Globus pallidus (tissue), 1 donor: Measurements from ENCODE around the gene DAAM1.

Experiments used
- DNase-seq: peaks from one replicate; pipeline ENCODE4 v3.0.0-alpha.2; 2015; ENCODE audit warnings: low spot score

DAAM1 gene

DNA sequence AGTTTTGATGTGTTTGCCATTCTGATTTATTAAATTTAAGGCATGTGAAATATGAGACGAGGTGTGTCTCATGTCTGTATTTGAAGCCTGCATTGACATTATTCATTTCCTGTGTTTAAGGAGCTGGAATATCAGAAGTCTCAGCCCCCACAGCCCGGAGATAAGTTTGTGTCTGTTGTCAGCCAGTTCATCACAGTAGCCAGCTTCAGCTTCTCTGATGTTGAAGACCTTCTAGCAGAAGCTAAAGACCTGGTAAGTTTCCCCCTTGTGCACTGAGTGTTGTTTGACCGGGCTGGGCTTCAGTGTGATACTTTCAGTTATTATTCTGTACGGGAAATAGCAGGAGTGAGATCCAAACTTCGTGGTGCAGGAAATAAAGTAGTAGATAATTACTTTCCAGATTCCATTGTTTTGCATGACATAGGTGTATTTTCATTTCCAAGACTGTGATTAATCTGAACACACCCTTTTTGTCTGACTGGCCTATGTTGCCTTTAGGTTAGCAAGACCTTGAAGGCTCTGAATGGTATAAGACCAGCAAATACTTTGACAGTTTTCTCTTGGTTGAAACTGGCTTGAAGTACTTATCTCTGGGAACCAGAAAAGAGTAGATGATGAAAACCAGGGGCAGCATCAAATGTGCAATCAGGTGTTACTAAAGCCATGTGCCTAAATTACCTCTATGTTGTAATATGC is 175.2 kb downstream of the DAAM1 start:
- DNase-seq, result no peak

- no peak for DNase-seq
Observed at GRCh38 chr14:59370158-59370742, 181.8 kb downstream of the DAAM1 start.

- no peak for DNase-seq
Observed at GRCh38 chr14:59371771-59372170, 183.3 kb downstream of the DAAM1 start.

GRCh38 chr14:59374048-59374447 is 185.6 kb downstream of the DAAM1 start:
- DNase-seq, result no peak

- no peak for DNase-seq
Observed at GRCh38 chr14:59376686-59377085, 188.2 kb downstream of the DAAM1 start.

DNA sequence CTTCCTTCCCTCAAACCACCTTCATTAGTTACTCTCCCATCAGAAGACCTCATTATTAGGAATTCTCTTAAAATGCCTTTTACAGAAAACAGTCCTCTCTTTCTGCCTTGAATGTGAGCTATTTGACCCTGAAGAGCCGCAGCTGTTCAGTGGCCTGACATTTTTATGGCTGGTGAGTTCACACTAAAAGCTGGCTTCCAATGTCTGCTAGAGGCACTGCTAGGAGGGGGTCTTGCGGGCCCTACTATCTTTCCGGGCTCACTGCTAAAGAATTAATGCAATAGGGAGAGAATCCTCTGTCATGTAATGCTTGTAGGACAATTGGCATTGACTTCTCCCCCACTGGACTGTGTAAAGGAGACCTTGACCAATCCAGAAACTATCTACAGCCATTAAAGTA is 189.0 kb downstream of the DAAM1 start:
- DNase-seq, result no peak

- no peak for DNase-seq
Observed at GRCh38 chr14:59377991-59378601, 189.6 kb downstream of the DAAM1 start.

GRCh38 chr14:59389936-59390335 is 201.5 kb downstream of the DAAM1 start:
- no peak for DNase-seq

- no peak for DNase-seq
Observed at GRCh38 chr14:59391388-59391787, 202.9 kb downstream of the DAAM1 start.

GRCh38 chr14:59394268-59394667 is 205.8 kb downstream of the DAAM1 start:
- no peak for DNase-seq

GRCh38 chr14:59395672-59396071 is 207.2 kb downstream of the DAAM1 start:
- DNase-seq, result no peak

DNA sequence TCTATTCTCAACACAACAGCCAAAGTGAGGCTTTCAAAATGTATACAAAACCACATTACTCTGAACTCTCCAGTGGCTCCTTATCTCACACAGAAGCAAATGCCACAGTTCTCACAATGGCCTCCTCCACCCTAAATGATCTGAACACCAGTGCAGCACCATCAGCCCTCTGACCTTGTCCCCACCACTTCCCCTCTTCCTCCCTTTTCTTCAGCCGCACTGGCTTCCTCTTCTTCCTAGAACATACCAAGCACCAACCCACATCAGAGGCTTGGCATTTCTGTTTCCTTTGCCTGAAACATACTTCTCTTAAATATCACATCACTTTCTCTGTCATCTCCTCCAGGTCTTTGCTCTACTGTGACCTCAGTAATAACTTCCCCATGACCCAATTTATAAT is 210.4 kb downstream of the DAAM1 start:
- no peak for DNase-seq

DNA sequence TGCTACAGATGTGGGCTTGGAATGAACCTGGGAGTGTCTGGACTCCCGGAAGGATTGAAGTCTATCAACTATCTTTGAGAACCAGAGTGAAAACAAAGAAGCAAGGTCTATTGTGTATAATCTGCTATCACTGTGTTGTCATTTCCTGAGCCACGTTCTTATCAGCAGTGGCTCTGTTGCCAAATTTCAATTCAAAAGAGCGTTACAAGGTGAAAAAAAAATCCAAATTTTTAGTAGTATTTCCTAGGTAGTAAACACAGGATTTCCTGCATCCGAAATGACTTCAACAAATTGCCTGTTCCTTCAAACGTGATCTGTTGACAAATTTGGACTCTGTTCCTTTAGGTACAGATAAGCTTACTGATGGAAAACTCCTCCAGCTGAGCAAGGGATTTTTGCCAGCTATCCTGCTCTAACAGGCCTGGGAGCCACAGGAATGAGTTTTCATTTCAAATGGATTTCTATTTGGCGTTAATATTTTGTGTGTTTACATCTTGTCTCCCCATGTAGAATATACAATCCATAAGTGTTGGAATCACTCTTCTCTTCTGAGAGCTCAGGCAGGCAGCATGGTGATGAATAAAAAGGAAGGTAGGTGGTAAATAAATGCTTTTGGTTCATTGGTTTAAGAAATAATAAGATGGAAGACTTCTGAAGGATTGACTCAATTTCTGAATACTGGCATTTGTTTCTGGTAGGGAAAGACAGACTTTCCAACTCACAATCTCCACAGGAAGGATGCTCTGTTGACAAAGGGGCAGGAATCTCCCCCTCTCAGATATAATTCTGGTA is 218.2 kb downstream of the DAAM1 start:
- no peak for DNase-seq

DNA sequence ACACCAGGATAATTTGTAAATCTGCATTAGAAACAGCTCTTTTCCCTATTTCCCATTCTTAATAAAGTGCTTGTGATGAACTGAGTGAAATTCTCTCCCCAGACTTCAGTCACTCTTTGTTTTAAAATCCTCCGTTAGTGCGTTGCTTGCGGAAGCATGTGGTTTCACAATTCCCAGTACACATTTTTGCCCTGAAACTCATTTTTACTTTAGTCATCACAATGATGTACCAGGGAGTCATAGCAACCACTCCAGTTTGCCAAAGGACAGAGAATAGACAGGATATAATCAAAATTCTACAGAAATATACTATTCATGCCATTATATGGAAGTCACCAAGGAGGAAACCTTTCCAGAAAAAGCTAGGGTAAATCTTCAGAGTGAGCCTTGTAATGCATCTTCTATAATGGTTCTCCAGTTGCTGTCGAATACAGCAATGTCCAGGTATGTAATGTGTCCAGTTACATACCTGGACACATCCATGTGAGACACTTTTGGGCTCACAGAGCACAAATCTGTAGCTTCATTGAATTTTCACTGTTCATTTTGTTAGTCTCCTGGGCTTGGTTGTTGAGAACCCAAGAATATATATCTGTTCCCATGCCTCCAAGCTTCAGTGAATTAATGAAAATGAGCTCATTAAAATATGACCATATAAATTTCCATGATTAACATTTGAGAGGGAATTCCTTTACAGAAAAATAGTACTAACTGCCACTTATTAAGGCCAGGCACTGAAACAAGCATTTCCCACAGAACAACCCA is 219.0 kb downstream of the DAAM1 start:
- no peak for DNase-seq

DNA sequence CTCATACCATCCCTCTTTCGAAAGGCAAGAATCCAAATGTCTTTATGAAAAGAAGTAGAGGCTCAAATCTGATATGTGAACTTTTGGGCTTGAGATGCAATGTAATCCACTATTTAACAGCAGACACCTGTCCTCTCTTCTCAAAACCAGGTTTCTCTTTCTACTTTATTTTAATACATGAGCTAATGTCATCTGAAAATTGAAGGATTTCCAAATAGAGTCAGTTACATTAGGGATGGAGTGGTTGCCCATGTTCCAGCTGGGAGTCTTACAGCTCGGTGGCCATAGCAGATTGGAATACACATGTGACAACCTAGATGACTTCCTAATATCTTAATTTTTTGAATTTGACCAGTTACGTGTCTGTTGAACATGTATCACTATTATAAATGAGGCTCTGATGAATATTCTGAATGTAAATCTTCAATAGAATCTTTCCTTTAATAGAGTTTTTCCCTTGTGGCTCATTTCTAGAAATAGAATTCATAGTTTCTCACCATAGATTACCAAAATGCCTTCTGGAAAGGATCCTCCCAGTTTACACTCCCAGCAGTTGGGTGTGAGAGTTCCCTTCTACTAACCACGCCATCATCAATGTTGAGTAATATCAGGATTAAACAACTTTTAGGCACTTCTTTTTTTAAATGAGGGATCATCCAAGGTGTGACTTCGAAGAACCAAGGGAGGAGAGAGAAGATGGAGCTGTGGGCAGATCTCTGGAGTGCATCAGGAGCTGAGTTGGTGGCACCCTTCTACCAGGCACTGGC is 227.6 kb downstream of the DAAM1 start:
- no peak for DNase-seq

DNA sequence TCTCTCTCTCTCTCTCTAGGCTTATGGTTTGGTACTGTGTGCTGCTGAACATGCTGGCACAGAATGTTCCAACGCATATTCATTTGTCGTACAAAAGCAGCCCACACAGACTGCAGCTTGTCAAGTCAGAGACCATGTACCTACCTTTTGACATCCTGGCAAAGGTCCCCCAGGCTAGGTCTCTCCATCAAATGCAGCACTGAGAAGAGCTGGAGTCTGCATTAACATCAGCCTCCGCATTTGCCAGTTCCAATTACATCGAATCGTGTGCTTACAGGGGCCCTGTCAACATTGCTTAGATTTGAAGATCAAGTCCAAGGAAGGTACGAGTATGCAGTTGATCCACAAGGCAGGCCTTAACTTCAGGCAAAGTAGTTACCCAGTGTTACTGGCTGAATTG is 228.8 kb downstream of the DAAM1 start:
- DNase-seq, result no peak

DNA sequence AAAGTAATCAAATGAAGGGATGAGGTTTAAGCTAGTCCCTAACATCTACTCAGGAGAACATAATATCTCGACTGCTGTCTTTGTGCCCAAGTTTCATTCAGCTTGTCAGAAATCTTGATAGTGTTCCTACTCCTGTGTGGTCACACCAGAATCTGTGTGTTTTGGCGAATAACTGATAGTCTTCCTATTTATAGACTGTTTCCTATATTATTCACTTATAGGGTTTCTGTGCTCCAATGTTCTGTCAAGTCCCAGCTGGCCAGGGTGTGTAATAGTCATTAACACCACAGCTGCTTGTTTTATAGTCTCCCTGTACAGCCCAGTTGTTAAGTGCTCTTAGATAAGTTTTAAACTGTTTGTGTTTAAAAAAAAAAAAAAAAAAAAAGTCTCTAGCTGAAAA is 230.8 kb downstream of the DAAM1 start:
- no peak for DNase-seq
